ENCODE data around the gene RBM44.

RBM44 gene

DNA sequence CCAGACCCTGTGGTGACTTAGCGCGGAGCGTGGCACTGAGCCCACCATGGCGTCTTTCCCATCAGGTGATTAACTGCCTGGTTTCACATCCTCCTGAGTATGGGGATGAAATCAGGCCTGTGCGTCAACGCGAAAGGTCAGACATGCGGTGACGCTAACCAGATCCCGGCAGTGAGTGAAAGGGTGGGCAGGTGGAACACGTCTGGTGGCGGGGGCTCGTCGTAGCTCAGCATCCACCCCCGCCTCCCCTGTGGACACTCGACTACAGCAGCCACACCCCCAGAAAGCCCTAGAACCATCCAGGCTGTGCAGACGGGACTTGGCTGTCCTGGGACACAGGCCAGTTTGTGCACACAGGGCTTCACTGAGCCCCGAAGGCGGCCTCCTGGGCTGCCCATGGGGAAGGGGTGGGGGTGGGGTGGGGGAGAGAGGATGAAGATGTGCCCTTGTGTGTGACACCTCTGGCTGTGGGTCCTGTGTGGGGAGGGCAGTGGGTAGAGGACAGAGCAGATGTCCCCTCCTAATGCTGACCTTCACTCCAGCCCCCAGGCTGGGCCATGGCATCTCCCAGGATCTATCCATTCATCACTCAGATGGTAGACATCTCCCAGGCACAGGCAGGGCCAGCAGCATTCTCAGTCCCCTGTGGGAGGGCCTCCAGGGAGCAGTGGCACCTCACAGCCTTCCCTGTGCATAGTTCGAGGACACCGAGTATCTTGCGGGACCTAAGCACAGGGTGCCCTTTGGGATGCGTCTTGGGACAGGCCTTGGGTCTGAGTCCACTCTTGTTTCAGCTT lies 88.3 kb downstream of the RBM44 start:
- DNase-seq = no peak
- no peak for ATAC-seq

GRCh38 chr2:237888389-237888788 lies 89.8 kb downstream of the RBM44 start:
- DNase-seq (no peak), ATAC-seq (no peak)

DNA sequence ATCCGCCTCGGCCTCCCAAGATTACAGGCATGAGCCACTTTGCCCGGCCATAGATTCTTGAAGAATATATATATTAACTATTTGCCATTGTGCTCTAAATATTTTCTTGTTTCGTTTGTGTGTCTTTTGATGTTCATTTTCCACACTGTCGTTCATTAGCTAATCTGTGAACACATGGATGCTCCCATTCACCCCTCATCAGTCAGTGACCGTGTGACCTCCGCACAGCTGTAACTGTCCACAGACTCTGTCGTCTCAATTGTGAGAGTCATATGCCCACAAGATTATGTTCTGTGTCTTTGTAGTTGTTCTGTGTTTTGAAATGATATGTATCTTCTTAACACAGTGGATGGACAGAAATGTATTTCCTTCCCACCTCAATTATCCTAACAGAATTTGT lies 90.4 kb downstream of the RBM44 start:
- ATAC-seq = no peak
- DNase-seq = no peak

DNA sequence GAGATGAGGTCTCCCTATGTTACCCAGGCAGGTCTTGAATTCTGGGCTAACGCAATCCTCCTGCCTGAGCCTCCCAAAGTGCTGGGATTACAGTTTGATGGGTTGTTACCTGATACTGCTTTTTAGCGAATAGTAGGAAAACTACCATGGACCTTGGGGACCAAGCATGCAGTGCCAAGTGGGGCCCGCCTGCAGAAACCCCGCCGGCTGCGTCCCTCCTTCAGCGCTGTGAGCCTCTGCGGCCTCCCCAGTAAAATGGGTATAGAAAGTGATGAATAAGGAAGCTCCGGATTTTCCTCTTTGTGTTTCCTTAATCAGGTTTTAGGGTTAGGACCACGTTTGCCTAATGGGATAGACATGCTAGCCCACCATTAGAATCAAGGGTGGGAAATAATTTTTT lies 91.2 kb downstream of the RBM44 start:
- DNase-seq (no peak), ATAC-seq (no peak)
